Measurements from ENCODE around the gene SEBOX.

The SEBOX gene

DNA sequence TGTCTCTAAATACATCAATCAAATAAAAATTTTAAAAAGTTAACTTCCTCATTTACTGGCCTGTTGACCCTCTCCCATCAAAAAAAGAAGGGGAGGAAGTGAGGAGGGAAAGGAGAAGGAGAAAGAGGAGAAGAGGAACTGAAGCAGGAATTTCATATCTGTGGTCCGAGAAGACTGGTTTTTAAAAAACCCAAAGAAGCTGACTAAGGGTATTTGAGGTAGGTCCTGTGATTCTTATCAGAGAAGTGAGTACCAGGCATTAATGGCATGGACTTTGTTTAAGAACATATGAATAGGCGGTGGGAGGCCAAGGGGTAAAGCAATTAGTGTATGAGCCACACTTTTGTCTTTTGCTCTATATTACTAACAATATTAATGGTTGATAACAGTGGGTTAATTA is 39.0 kb upstream of the SEBOX start:
- TF ChIP-seq EZH2 (optimal IDR thresholded peaks at IDR 0.05; ENCODE audit: low read depth, low read length) (no peak), EZH2phosphoT487 (IDR thresholded peaks at IDR 0.05; ENCODE audit: low read length) (no peak)
- TF ChIP-seq, protein P1, sequence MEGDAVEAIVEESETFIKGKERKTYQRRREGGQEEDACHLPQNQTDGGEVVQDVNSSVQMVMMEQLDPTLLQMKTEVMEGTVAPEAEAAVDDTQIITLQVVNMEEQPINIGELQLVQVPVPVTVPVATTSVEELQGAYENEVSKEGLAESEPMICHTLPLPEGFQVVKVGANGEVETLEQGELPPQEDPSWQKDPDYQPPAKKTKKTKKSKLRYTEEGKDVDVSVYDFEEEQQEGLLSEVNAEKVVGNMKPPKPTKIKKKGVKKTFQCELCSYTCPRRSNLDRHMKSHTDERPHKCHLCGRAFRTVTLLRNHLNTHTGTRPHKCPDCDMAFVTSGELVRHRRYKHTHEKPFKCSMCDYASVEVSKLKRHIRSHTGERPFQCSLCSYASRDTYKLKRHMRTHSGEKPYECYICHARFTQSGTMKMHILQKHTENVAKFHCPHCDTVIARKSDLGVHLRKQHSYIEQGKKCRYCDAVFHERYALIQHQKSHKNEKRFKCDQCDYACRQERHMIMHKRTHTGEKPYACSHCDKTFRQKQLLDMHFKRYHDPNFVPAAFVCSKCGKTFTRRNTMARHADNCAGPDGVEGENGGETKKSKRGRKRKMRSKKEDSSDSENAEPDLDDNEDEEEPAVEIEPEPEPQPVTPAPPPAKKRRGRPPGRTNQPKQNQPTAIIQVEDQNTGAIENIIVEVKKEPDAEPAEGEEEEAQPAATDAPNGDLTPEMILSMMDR (IDR thresholded peaks at IDR 0.05; ENCODE audit: low read length), result no peak
- no peaks in the 10 kb centered on the region for H3K79me2 ChIP-seq (ENCODE audit: low read length)
- no peaks in the 10 kb centered on the region for H3K36me3 ChIP-seq (replicated peaks; ENCODE audit: insufficient read depth, low read length)
- no peak overlapping the region for H3K4me3 ChIP-seq (ENCODE audit: low read length)
- peaks cover 5% of the 10 kb centered on the region; the same call in 1 of the 2 replicates for H3K27me3 ChIP-seq (replicated peaks; ENCODE audit: insufficient read depth, low read length)
- no peaks in the 10 kb centered on the region for H3K4me1 ChIP-seq (ENCODE audit: low read length)
- H3K9me2 ChIP-seq (replicated peaks; ENCODE audit: insufficient read depth, low read length), result no peaks in the 10 kb centered on the region
- H3K9ac ChIP-seq (ENCODE audit: low read length), result no peak overlapping the region
- no peaks in the 10 kb centered on the region for H3K9me3 ChIP-seq (replicated peaks; ENCODE audit: insufficient read depth, low read length)
- H2AFZ ChIP-seq (ENCODE audit: low read length), result no peak overlapping the region
- no peak overlapping the region for H3K4me2 ChIP-seq (ENCODE audit: low read depth, low read length)
- H3K27ac ChIP-seq (ENCODE audit: low read length), result no peak overlapping the region
- H4K20me1 ChIP-seq (ENCODE audit: insufficient read depth, low read length), result no peaks in the 10 kb centered on the region
- no peaks in the 10 kb centered on the region for H3F3A ChIP-seq (ENCODE audit: insufficient read depth, low read length)
- no peak for DNase-seq

GRCh38 chr17:28402844-28403243 is 37.8 kb upstream of the SEBOX start:
- H3K27me3 ChIP-seq (replicated peaks; ENCODE audit: insufficient read depth, low read length), result peaks cover 5% of the 10 kb centered on the region; the same call in 1 of the 2 replicates
- H3K27ac ChIP-seq (ENCODE audit: low read length), result no peak overlapping the region
- no peaks in the 10 kb centered on the region for H3K9me2 ChIP-seq (replicated peaks; ENCODE audit: insufficient read depth, low read length)
- H4K20me1 ChIP-seq (ENCODE audit: insufficient read depth, low read length), result no peaks in the 10 kb centered on the region
- H3F3A ChIP-seq (ENCODE audit: insufficient read depth, low read length), result no peaks in the 10 kb centered on the region
- H3K4me1 ChIP-seq (ENCODE audit: low read length), result no peaks in the 10 kb centered on the region
- no peaks in the 10 kb centered on the region for H3K79me2 ChIP-seq (ENCODE audit: low read length)
- H3K4me2 ChIP-seq (ENCODE audit: low read depth, low read length), result no peak overlapping the region
- no peak overlapping the region for H3K4me3 ChIP-seq (ENCODE audit: low read length)
- H3K36me3 ChIP-seq (replicated peaks; ENCODE audit: insufficient read depth, low read length), result no peaks in the 10 kb centered on the region
- DNase-seq, result no peak
- no peak overlapping the region for H2AFZ ChIP-seq (ENCODE audit: low read length)
- TF ChIP-seq, protein P1 (IDR thresholded peaks at IDR 0.05; ENCODE audit: low read length), result no peak
- TF ChIP-seq EZH2phosphoT487 (IDR thresholded peaks at IDR 0.05; ENCODE audit: low read length), result no peak
- no peak for TF ChIP-seq EZH2 (optimal IDR thresholded peaks at IDR 0.05; ENCODE audit: low read depth, low read length)
- H3K9ac ChIP-seq (ENCODE audit: low read length), result no peak overlapping the region
- H3K9me3 ChIP-seq (replicated peaks; ENCODE audit: insufficient read depth, low read length), result no peaks in the 10 kb centered on the region

DNA sequence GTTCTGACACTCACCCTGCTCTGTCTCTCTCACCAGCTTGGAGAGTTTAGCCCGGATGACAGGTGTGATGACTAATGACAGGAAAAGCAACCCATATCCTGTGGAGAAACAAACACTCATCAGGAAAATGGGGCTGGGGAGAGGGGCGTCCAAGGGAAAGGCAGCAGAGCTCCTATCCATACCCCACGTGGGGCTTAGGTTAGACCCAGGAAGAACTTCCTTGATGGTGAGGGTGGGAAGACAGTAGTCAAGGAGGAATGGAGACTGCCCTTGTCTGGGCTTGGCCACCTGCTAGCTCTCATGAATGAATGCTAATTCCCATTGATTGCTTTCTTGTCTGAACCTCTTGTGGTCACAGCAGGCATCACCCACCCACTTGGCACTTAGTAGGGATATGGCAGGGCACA is 37.2 kb upstream of the SEBOX start:
- Histone ChIP-seq H3K27me3 (replicated peaks; ENCODE audit: insufficient read depth, low read length) (peaks cover 5% of the 10 kb centered on the region; the same call in 1 of the 2 replicates), H3K4me3 (ENCODE audit: low read length) (no peak overlapping the region), H2AFZ (ENCODE audit: low read length) (no peak overlapping the region), H3F3A (ENCODE audit: insufficient read depth, low read length) (no peaks in the 10 kb centered on the region), H4K20me1 (ENCODE audit: insufficient read depth, low read length) (no peaks in the 10 kb centered on the region), H3K9me2 (replicated peaks; ENCODE audit: insufficient read depth, low read length) (no peaks in the 10 kb centered on the region), H3K79me2 (ENCODE audit: low read length) (no peaks in the 10 kb centered on the region), H3K27ac (ENCODE audit: low read length) (no peak overlapping the region), H3K36me3 (replicated peaks; ENCODE audit: insufficient read depth, low read length) (no peaks in the 10 kb centered on the region), H3K4me1 (ENCODE audit: low read length) (no peaks in the 10 kb centered on the region), H3K9me3 (replicated peaks; ENCODE audit: insufficient read depth, low read length) (no peaks in the 10 kb centered on the region), H3K9ac (ENCODE audit: low read length) (no peak overlapping the region), H3K4me2 (ENCODE audit: low read depth, low read length) (no peak overlapping the region)
- no peak for DNase-seq
- TF ChIP-seq, protein P1 (IDR thresholded peaks at IDR 0.05; ENCODE audit: low read length), result no peak
- no peak for TF ChIP-seq EZH2phosphoT487 (IDR thresholded peaks at IDR 0.05; ENCODE audit: low read length)
